VCaP (cell line): Measurements from ENCODE around the gene LRRC27.
A peak's percentile ranks its signal among the peaks of the same experiment; 100 is the strongest.

Experiments used
- H3K27ac ChIP-seq: fragments of 450-650 bp; 2 replicates; pipeline ENCODE4 v1.5.1; 2017
- TF ChIP-seq, protein P1 (sequence below): fragments of 450-650 bp; conservative IDR thresholded peaks from 2 replicates; pipeline ENCODE4 v1.5.1; 2017; ENCODE audit warnings: mild to moderate bottlenecking, moderate library complexity

The LRRC27 gene

DNA sequence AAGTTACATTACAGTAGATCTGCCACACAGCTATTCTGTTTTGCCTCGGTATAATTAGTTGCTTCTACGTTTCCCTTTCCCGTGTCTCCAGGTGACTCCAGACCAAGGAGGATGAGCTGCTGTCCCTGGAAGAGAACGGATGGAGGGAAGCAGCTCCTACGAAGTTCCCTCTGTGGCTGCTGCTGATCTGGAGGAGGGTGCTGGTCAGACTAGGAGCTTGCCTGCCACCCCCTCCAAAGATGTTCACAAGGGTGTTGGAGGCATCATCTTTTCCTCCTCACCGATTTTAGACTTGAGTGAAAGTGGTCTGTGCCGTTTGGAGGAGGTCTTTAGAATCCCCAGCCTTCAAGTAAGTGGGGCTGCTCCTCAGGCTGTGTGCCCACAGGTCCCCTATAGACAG, 1.4 kb downstream of the LRRC27 start:
- H3K27ac ChIP-seq, result peak overlapping the region; percentile 75

DNA sequence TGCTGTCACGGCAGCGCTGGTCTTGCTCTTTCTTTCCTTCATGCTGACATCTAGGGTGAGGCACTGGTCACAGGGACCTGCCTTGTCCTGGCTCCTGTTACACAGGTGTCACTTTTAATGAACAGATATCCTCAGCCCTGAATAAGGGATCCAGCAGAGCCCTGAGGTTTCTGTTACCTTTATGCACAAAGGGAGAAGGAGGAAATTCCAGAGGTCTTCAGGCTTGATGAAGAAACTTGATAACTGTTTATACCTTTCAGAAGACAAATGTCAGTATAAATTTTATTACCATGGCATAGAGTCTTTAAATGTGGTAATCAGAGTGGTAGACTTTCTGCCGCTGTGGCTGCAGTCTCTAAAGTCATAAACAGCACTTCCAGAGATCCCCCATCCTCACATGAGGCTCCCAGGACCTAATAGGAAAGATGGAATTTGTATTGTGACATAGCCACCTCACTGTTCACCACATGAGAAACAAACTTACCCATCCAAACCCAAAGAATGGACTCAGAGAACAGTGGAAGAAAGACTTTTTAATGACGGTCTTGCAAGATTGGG, 2.7 kb downstream of the LRRC27 start:
- TF ChIP-seq, protein P1, sequence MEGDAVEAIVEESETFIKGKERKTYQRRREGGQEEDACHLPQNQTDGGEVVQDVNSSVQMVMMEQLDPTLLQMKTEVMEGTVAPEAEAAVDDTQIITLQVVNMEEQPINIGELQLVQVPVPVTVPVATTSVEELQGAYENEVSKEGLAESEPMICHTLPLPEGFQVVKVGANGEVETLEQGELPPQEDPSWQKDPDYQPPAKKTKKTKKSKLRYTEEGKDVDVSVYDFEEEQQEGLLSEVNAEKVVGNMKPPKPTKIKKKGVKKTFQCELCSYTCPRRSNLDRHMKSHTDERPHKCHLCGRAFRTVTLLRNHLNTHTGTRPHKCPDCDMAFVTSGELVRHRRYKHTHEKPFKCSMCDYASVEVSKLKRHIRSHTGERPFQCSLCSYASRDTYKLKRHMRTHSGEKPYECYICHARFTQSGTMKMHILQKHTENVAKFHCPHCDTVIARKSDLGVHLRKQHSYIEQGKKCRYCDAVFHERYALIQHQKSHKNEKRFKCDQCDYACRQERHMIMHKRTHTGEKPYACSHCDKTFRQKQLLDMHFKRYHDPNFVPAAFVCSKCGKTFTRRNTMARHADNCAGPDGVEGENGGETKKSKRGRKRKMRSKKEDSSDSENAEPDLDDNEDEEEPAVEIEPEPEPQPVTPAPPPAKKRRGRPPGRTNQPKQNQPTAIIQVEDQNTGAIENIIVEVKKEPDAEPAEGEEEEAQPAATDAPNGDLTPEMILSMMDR, result no peak
- peak overlapping the region; percentile 75 for H3K27ac ChIP-seq

More for the DNA sequence above, 1.4 kb downstream of the LRRC27 start:
- TF ChIP-seq, protein P1, result no peak

DNA sequence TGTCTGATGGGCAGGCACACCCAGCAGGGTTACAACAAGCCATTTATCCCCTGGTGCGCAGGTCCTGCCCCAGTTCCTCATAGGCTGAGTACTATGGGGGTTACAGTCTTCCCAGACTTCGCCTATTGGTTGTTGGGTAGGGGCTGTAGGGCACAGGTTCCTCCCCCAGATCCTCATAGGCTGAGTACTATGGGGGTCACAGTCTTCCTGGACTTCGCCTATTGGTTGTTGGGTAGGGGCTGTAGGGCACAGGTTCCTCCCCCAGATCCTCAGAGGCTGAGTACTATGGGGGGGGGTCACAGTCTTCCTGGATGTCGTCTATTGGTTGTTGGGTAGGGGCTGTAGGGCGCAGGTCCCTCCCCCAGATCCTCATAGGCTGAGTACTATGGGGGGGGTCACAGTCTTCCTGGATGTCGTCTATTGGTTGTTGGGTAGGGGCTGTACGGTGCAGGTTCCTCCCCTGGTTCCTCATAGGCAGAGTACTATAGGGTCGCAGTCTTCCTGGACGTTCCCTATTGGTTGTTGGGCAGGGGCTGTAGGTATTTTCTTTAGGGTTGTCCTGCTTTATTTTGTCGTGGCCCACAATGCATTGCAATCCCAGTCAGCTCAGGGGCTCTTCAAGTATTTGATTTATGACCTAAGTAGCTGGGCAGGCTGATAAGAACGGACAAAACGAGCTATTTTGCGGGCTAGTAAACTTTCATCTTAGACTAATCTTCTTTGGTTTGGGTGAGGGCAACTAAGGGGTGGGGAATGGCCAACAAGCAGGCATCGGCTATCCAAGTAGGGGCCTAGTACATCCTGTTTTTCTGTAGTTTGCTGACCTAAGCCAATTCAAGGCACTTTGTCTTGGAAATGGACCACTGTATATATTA, 3.4 kb downstream of the LRRC27 start:
- TF ChIP-seq, protein P1, result no peak
- H3K27ac ChIP-seq, result peak overlapping the region; percentile 75

DNA sequence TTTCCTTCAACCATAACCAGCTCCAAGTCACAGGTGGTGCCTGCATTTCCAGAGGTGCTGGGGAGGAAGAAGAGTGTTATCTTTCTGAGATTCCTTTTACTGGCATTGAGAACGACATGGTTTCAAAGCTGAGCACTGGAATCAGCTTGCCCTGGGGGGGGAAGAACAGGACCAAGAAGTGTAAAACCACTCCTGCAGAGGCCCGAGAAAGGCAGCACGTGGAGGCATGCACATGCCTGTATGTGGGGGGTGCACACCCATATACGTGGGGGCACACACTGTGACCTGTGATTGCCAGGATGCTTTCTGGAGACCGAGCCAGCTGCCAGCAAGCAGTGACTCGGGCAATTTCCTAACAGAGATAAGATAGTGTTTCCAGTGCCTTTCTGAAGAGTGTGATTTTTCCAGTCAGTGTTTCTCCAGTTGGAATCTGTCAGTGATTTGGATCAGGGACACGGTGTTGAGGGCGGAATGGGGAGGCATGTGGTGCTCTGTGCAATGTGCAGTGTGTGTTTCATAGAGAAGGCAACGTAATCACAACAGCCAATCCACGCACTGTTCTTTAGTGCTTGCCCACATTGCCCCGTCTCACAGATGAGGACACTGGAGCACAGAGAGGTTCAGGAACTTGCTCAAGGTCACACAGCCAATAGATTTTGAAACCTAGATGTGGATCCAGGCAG, 4.2 kb downstream of the LRRC27 start:
- peak overlapping the region; percentile 75 for H3K27ac ChIP-seq
- TF ChIP-seq, protein P1, result no peak

DNA sequence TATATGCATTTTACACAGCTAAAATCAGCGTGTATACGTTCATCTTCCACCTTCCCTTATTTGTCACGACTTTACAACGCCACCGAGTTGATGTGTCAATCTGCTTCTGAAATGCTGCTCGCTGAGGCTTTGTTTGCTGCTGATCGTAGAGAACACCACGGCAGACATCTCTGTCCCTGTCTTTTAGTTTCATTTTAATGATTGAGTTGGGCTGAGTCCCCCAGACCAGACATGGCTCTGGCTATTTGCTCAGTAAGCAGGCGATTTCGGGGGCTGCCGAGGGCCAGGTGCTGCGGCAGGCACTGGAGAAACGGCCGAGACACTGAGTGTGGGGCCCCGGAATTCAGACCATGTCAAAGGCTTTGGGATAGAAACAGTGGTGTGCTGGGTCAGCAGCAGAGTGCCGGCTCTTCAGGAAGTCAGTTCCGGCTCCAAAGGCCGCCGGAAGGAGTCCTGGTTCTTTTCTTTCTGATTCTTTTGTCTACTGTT, 5.0 kb downstream of the LRRC27 start:
- H3K27ac ChIP-seq, result peak overlapping the region; percentile 75
- TF ChIP-seq, protein P1, result no peak

DNA sequence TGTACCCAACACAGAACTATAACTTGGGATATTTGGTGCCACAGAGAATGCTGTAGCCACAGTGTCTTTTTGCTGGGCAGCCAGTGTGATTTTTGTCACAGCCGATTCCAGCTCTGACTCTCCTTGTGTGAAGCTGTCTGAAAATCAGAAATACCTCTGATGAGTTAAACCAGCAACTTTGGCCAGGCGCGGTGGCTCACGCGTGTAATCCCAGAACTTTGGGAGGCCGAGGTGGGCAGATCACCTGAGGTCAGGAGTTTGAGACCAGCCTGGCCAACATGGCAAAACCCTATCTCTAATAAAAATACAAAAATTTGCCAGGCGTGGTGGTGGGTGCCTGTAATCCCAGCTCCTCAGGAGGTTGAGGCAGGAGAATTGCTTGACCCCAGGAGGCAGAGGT, 5.9 kb downstream of the LRRC27 start:
- H3K27ac ChIP-seq, result peak overlapping the region; percentile 75

DNA sequence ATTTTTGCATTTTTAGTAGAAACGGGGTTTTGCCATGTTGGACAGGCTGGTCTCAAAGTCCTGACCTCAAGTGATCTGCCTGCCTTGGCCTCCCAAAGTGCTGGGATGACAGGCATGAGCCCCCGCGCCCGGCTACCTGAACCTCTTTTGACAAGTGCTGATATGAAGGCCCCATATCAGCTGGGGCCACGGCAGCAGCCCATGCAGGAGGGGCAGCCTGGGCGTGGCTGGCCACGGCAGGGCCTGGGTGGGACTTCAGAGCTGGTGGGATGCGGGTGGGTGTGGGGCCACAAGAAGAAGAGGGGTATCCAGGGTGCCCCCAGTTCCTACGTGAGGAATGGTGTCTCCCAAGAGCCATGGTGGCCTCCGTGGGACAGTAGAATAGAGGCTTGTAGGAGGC, 6.9 kb downstream of the LRRC27 start:
- no peak overlapping the region for H3K27ac ChIP-seq
- TF ChIP-seq, protein P1, result no peak
